Suppressor macrophage treated with lipopolysaccharide for 4 hours (primary cell): ENCODE results near the gene UBE2I.
"Not testable (repeated sequence)": the region's sequence is repeated elsewhere in the genome, so short reads cannot be mapped to it uniquely, and the experiment has no call there.

Experiments used
- DNase-seq: peaks from one replicate; pipeline ENCODE4 v3.0.0-alpha.2; 2020

UBE2I gene

GRCh38 chr16:1308977-1309885, at the start of gene UBE2I:
Gene UBE2I, plus strand, starts transcription at chr16:1309636. Its CDS starts 4,395 bp downstream, at chr16:1314031.
- peak; percentile 98 for DNase-seq

GRCh38 chr16:1259760-1260068, 49.7 kb upstream of the UBE2I start:
- no peak for DNase-seq

GRCh38 chr16:1260101-1260680, 49.2 kb upstream of the UBE2I start:
- no peak for DNase-seq

GRCh38 chr16:1261131-1261892, 48.1 kb upstream of the UBE2I start:
- DNase-seq: no peak

- DNase-seq: no peak
Measured at GRCh38 chr16:1262210-1262845, 47.1 kb upstream of the UBE2I start.

- no peak for DNase-seq
Measured at GRCh38 chr16:1262846-1263221, 46.6 kb upstream of the UBE2I start.

GRCh38 chr16:1263591-1264344, 45.7 kb upstream of the UBE2I start:
- DNase-seq: no peak

- no peak for DNase-seq
Measured at GRCh38 chr16:1264345-1265089, 44.9 kb upstream of the UBE2I start.

- DNase-seq: no peak
Measured at GRCh38 chr16:1265090-1265630, 44.3 kb upstream of the UBE2I start.

GRCh38 chr16:1265826-1266225, 43.6 kb upstream of the UBE2I start:
- DNase-seq: no peak

GRCh38 chr16:1269418-1269817, 40.0 kb upstream of the UBE2I start:
- DNase-seq: not testable (repeated sequence)

- no peak for DNase-seq
Measured at GRCh38 chr16:1271380-1271723, 38.1 kb upstream of the UBE2I start.

GRCh38 chr16:1271724-1272413, 37.6 kb upstream of the UBE2I start:
- not testable (repeated sequence) for DNase-seq

GRCh38 chr16:1272453-1273198, 36.8 kb upstream of the UBE2I start:
- DNase-seq: no peak

- DNase-seq: no peak
Measured at GRCh38 chr16:1273816-1274215, 35.6 kb upstream of the UBE2I start.

- no peak for DNase-seq
Measured at GRCh38 chr16:1274767-1275166, 34.7 kb upstream of the UBE2I start.

GRCh38 chr16:1275791-1276579, 33.5 kb upstream of the UBE2I start:
- no peak for DNase-seq

GRCh38 chr16:1276580-1276878, 32.9 kb upstream of the UBE2I start:
- DNase-seq: no peak

- DNase-seq: no peak
Measured at GRCh38 chr16:1277151-1277598, 32.3 kb upstream of the UBE2I start.
